SK-N-SH treated with all-trans-retinoic acid at 6 μM for 48 hours (cell line): Measurements from ENCODE around the gene ANKDD1A.

Experiments used
- ATAC-seq: fragments of 200-7000 bp; cut with Tn5 transposase; 3 replicates; pipeline ENCODE4 v1.9.1; 2020; ENCODE audit warnings: mild to moderate bottlenecking, moderate library complexity
- ARNTL ChIP-seq: fragments of 450-650 bp; formaldehyde crosslinking; IDR thresholded peaks from 2 replicates; pipeline ENCODE4 v1.5.0; 2020; ENCODE audit warnings: low read depth, mild to moderate bottlenecking, moderate library complexity, borderline replicate concordance
- BACH2 ChIP-seq: fragments of 250-450 bp; sonication (Bioruptor Pico); IDR thresholded peaks from 2 replicates; pipeline ENCODE4 v1.9.0; 2021; ENCODE audit warnings: mild to moderate bottlenecking, borderline replicate concordance
- CSDC2 ChIP-seq: fragments of 250-450 bp; sonication (Bioruptor Pico); IDR thresholded peaks from 2 replicates; pipeline ENCODE4 v1.5.0; 2020; ENCODE audit warnings: mild to moderate bottlenecking, moderate library complexity
- CSRNP3 ChIP-seq: fragments of 250-450 bp; sonication (Bioruptor Pico); IDR thresholded peaks from 2 replicates; pipeline ENCODE4 v1.5.1; 2021; ENCODE audit warnings: mild to moderate bottlenecking, moderate library complexity
- GLIS3 ChIP-seq: fragments of 250-450 bp; sonication (Bioruptor Pico); IDR thresholded peaks from 2 replicates; pipeline ENCODE4 v1.5.0; 2020; ENCODE audit warnings: mild to moderate bottlenecking, moderate library complexity
- ISL1 ChIP-seq: fragments of 250-450 bp; sonication (Bioruptor Pico); IDR thresholded peaks from 2 replicates; pipeline ENCODE4 v2.1.2; 2022; ENCODE audit warnings: mild to moderate bottlenecking, moderate library complexity
- OSR1 ChIP-seq: fragments of 250-450 bp; sonication (Bioruptor Pico); IDR thresholded peaks from 2 replicates; pipeline ENCODE4 v1.8.0; 2022; ENCODE audit warnings: moderate library complexity, mild to moderate bottlenecking, inconsistent platforms
- PATZ1 ChIP-seq: fragments of 250-450 bp; sonication (Bioruptor Pico); IDR thresholded peaks from 2 replicates; pipeline ENCODE4 v1.8.0; 2020; ENCODE audit warnings: mild to moderate bottlenecking, moderate library complexity, borderline replicate concordance
- POU6F1 ChIP-seq: fragments of 250-450 bp; sonication (Bioruptor Pico); IDR thresholded peaks from 2 replicates; pipeline ENCODE4 v1.8.0; 2021; ENCODE audit warnings: low read depth, mild to moderate bottlenecking, moderate library complexity, borderline replicate concordance
- PPARA ChIP-seq: fragments of 250-450 bp; sonication (Bioruptor Pico); IDR thresholded peaks from 2 replicates; pipeline ENCODE4 v1.5.0; 2020; ENCODE audit warnings: mild to moderate bottlenecking, borderline replicate concordance
- RARB ChIP-seq: fragments of 250-450 bp; sonication (Bioruptor Pico); IDR thresholded peaks from 2 replicates; pipeline ENCODE4 v1.8.0; 2021; ENCODE audit warnings: mild to moderate bottlenecking, moderate library complexity
- SNAI2 ChIP-seq: fragments of 250-450 bp; sonication (Bioruptor Pico); IDR thresholded peaks from 2 replicates; pipeline ENCODE4 v1.5.0; 2020; ENCODE audit warnings: mild to moderate bottlenecking, moderate library complexity
- TSHZ2 ChIP-seq: fragments of 250-450 bp; sonication (Bioruptor Pico); IDR thresholded peaks from 2 replicates; pipeline ENCODE4 v1.5.0; 2020; ENCODE audit warnings: mild to moderate bottlenecking, moderate library complexity
- ZC3H10 ChIP-seq: fragments of 250-450 bp; sonication (Bioruptor Pico); IDR thresholded peaks from 2 replicates; pipeline ENCODE4 v1.5.1; 2021; ENCODE audit warnings: mild to moderate bottlenecking, moderate library complexity
- ZFP30 ChIP-seq: fragments of 450-650 bp; formaldehyde crosslinking; IDR thresholded peaks from 2 replicates; pipeline ENCODE4 v1.5.0; 2022; ENCODE audit warnings: mild to moderate bottlenecking, moderate library complexity
- ZNF565 ChIP-seq: fragments of 450-650 bp; formaldehyde crosslinking; conservative IDR thresholded peaks from 2 replicates; pipeline ENCODE4 v1.5.0; 2020; ENCODE audit warnings: low read depth, mild to moderate bottlenecking, moderate library complexity
- ZNF8 ChIP-seq: fragments of 450-650 bp; formaldehyde crosslinking; IDR thresholded peaks from 2 replicates; pipeline ENCODE4 v1.5.0; 2020; ENCODE audit warnings: mild to moderate bottlenecking, moderate library complexity

Gene ANKDD1A

GRCh38 chr15:64943512-64944225 lies 32.0 kb downstream of the ANKDD1A start:
- ATAC-seq = no peak
- TF ChIP-seq ZNF565 (CRISPR knock-in tag) (no peak), ZFP30 (CRISPR knock-in tag) (no peak), RARB (CRISPR knock-in tag) (no peak)

GRCh38 chr15:64944961-64945360 lies 33.3 kb downstream of the ANKDD1A start:
- TF ChIP-seq OSR1 (CRISPR knock-in tag) (no peak), GLIS3 (CRISPR knock-in tag) (no peak), SNAI2 (no peak), PPARA (CRISPR knock-in tag) (no peak), CSDC2 (CRISPR knock-in tag) (no peak), ZC3H10 (no peak), POU6F1 (CRISPR knock-in tag) (no peak), RARB (CRISPR knock-in tag) (no peak), CSRNP3 (CRISPR knock-in tag) (no peak), ZNF8 (CRISPR knock-in tag) (no peak), ZFP30 (CRISPR knock-in tag) (no peak), PATZ1 (CRISPR knock-in tag) (no peak), ARNTL (CRISPR knock-in tag) (no peak), TSHZ2 (CRISPR knock-in tag) (no peak), ISL1 (CRISPR knock-in tag) (no peak)
- TF ChIP-seq, all 23 proteins: peak for 0
- ATAC-seq = no peak

- no peak for TF ChIP-seq TSHZ2 (CRISPR knock-in tag)
- TF ChIP-seq ZNF565 (CRISPR knock-in tag) = no peak
- no peak for TF ChIP-seq BACH2 (CRISPR knock-in tag)
- TF ChIP-seq RARB (CRISPR knock-in tag) = no peak
- no peak; the same call in 2 of the 3 replicates for ATAC-seq
These were observed 35.5 kb downstream of the ANKDD1A start for GRCh38 chr15:64947211-64947610.
